Activated naive CD4-positive, alpha-beta T cell treated with anti-CD3 and anti-CD28 coated beads for 36 hours (primary cell): ENCODE results near the gene FCRL6. TPM values are rescaled to one million over a fixed set of nuclear protein-coding genes. Genes with fewer than 3 reads are reported as not detected.

Experiments
- CTCF ChIA-PET: fragments of 350-600 bp; sonication (Branson Sonifier 250); formaldehyde crosslinking; loops from one replicate; lab custom pipeline; 2021; ENCODE audit warnings: antibody characterized with exemption; lab: Charles Lee
- DNase-seq: peaks from one replicate; pipeline ENCODE4 v3.0.0-alpha.2; 2020
- H3K27ac Mint-ChIP-seq: one replicate; pipeline ENCODE4 v1.8.0; 2021; ENCODE audit warnings: mild to moderate bottlenecking, mixed read lengths
- H3K27me3 Mint-ChIP-seq: one replicate; pipeline ENCODE4 v1.8.0; 2021; ENCODE audit warnings: low read depth, mixed read lengths
- H3K36me3 Mint-ChIP-seq: one replicate; pipeline ENCODE4 v1.8.0; 2021; ENCODE audit warnings: low read depth, mixed read lengths
- H3K4me1 Mint-ChIP-seq: one replicate; pipeline ENCODE4 v1.8.0; 2021; ENCODE audit warnings: low read depth, mixed read lengths
- H3K4me3 Mint-ChIP-seq: one replicate; pipeline ENCODE4 v1.8.0; 2021; ENCODE audit warnings: mild to moderate bottlenecking, moderate library complexity, mixed read lengths
- H3K9me3 Mint-ChIP-seq: one replicate; pipeline ENCODE4 v1.8.0; 2021; ENCODE audit warnings: mixed read lengths
- intact Hi-C: fragments of 100-400 bp; cut with micrococcal nuclease; formaldehyde crosslinking; loops from one replicate; pipeline ENCODE4 v1.15.1; 2023
- total RNA-seq, 2 experiments: library from RNA; stranded (reverse); gene quantifications; one replicate each; pipeline ENCODE4 v1.2.3, GENCODE V29; 2021

The FCRL6 gene, protein sequence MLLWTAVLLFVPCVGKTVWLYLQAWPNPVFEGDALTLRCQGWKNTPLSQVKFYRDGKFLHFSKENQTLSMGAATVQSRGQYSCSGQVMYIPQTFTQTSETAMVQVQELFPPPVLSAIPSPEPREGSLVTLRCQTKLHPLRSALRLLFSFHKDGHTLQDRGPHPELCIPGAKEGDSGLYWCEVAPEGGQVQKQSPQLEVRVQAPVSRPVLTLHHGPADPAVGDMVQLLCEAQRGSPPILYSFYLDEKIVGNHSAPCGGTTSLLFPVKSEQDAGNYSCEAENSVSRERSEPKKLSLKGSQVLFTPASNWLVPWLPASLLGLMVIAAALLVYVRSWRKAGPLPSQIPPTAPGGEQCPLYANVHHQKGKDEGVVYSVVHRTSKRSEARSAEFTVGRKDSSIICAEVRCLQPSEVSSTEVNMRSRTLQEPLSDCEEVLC
- total RNA-seq = not detected

DNA sequence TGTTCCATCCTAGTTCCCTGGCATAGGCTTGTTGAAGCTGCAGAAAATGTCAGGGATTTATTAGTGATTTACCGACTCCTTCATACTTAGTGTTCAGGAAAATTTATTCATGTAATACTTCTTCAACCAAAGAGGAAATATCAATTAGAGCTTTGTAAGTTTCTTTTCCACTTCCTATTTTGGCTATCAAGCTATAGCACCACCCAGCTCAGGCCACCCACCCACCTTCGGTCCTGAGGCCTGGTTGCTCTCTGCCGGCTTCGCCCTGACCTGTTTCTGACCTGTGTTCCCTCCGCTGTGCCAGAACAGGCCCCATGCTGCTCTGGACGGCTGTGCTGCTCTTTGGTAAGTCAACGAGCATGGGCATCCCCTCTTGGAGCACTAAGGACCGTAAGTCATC, at the start of gene FCRL6:
TSS of gene FCRL6 (plus strand) at position 250 of the 400 bp plus-strand sequence. CDS start at position 315, 65 bp downstream.
- Mint-ChIP-seq H3K9me3 (no peaks in the 10 kb centered on the region), H3K4me1 (peaks cover 13% of the 10 kb centered on the region), H3K4me3 (no peak within 1 kb of the TSS), H3K36me3 (no peaks in the 10 kb centered on the region), H3K27ac (no peak within 1 kb of the TSS), H3K27me3 (no peaks in the 10 kb centered on the region)
- no peak for DNase-seq
- CTCF ChIA-PET = interaction anchor here (1.3 to 11.6 kb wide), 3 partner anchors 12 to 206 kb away, joined by 4 to 303 read pairs (median 19); no protein-coding TSS in a partner anchor
- intact Hi-C loops = no loop called here

GRCh38 chr1:159753386-159753785, 48.8 kb upstream of the FCRL6 start:
- Mint-ChIP-seq H3K9me3 (no peaks in the 10 kb centered on the region), H3K4me1 (no peaks in the 10 kb centered on the region), H3K27me3 (no peaks in the 10 kb centered on the region), H3K36me3 (no peaks in the 10 kb centered on the region), H3K27ac (no peak overlapping the region), H3K4me3 (no peak overlapping the region)
- DNase-seq = no peak
- CTCF ChIA-PET = no interaction called here
- intact Hi-C loops = no loop called here

- Mint-ChIP-seq H3K36me3 (no peaks in the 10 kb centered on the region), H3K4me3 (no peak overlapping the region), H3K4me1 (no peaks in the 10 kb centered on the region), H3K9me3 (no peaks in the 10 kb centered on the region), H3K27ac (no peak overlapping the region), H3K27me3 (no peaks in the 10 kb centered on the region)
- intact Hi-C loops = no loop called here
- CTCF ChIA-PET = no interaction called here
- DNase-seq = no peak
Measured at GRCh38 chr1:159755451-159756007, 46.6 kb upstream of the FCRL6 start.

DNA sequence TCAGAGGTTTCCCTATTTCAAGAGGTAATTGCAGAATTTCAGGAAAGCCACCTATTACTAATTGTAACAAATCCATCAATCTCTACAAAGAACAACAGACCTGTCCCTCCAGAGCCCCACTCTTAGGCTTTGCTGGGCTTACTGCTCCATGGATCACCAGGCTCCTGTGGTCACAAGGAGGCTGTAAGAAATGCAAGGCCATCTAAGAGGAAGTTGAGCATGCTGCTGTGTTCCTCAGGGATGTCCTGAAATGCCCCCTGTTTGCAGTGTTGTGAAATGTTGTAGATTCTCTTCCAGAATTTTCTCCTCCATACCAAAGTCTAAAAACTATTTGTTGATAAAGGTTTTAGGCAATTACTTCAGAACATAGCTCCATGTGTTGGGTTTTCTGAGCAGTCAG, 45.8 kb upstream of the FCRL6 start:
- Mint-ChIP-seq H3K4me3 (no peak overlapping the region), H3K27me3 (no peaks in the 10 kb centered on the region), H3K27ac (no peak overlapping the region), H3K9me3 (no peaks in the 10 kb centered on the region), H3K36me3 (no peaks in the 10 kb centered on the region), H3K4me1 (no peaks in the 10 kb centered on the region)
- no peak for DNase-seq
- CTCF ChIA-PET = interaction anchor here (0.7 kb wide), 1 partner anchor 89 kb away, joined by 3 read pairs; no protein-coding TSS in a partner anchor
- intact Hi-C loops = no loop called here

DNA sequence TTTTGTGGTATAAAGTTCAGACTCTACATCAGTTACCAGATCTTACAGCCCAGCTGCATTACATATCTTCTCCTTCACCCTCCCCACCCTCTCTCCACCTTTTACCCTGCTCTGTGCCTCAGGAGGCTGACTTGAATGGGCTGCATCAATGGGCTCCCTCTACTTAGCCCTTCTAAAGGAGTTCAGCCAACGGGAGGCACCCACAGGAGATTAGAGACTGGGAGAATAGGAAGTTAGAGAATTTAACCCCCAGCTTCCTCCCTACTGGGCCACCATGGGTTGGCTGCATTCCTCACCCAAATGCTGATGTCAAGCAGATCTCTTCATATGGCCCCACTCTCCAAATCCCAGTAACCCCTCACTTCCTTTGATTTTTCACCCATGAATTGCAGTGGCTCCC, 38.5 kb upstream of the FCRL6 start:
- no peak overlapping the region for H3K27ac Mint-ChIP-seq
- intact Hi-C loops = no loop called here
- H3K9me3 Mint-ChIP-seq = no peaks in the 10 kb centered on the region
- H3K27me3 Mint-ChIP-seq = no peaks in the 10 kb centered on the region
- H3K4me1 Mint-ChIP-seq = no peaks in the 10 kb centered on the region
- CTCF ChIA-PET = interaction anchor here (0.7 kb wide), 1 partner anchor 54 kb away, joined by 3 read pairs; no protein-coding TSS in a partner anchor
- no peaks in the 10 kb centered on the region for H3K36me3 Mint-ChIP-seq
- H3K4me3 Mint-ChIP-seq = no peak overlapping the region
- DNase-seq = no peak

DNA sequence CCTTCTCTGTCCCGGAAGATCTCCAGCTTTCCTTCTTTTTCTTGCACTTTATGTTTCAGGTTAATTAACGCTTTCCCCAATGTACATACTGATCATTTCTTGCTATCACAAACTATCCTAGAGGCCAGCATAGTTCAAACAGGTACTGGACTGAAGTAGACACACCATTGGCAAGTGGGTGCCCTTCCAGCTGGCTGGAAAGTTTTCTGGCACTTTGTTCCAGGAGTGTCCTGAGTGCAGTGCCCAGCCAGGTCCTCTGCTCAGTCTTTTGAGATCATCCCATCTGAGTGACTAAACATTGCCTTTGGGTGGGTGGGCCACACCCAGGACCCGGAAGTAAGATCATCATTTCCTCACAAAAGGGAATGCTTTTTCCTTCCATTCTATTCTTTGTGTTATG, 36.4 kb upstream of the FCRL6 start:
- CTCF ChIA-PET = no interaction called here
- H3K27me3 Mint-ChIP-seq = no peaks in the 10 kb centered on the region
- no peaks in the 10 kb centered on the region for H3K4me1 Mint-ChIP-seq
- H3K36me3 Mint-ChIP-seq = no peaks in the 10 kb centered on the region
- intact Hi-C loops = no loop called here
- no peak for DNase-seq
- no peak overlapping the region for H3K27ac Mint-ChIP-seq
- H3K9me3 Mint-ChIP-seq = no peaks in the 10 kb centered on the region
- no peak overlapping the region for H3K4me3 Mint-ChIP-seq

- Mint-ChIP-seq H3K27me3 (no peaks in the 10 kb centered on the region), H3K36me3 (no peaks in the 10 kb centered on the region), H3K27ac (no peak overlapping the region), H3K4me1 (no peaks in the 10 kb centered on the region), H3K4me3 (no peak overlapping the region), H3K9me3 (no peaks in the 10 kb centered on the region)
- DNase-seq = no peak
- intact Hi-C loops = no loop called here
- CTCF ChIA-PET = no interaction called here
Measured at GRCh38 chr1:159771127-159771895, 30.8 kb upstream of the FCRL6 start.

DNA sequence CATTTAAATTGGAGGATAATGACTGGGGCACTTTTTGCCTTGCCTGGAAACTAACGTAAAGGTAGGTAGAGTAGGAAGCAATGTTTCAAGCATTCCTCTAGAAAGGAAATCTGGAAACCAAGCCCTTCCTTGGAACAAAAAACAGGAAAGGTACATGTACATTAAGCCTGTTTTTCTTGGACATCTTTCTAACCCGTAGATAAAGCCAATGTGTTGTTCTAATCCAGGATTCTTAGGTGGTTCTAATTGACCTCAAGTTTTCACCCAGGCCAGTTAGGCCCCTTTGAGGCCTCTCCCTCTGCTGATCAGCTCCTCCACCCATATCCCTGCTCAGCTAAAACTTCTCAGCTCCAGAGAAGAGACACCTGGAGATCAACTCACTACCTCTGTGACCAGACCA, 27.7 kb upstream of the FCRL6 start:
- no peaks in the 10 kb centered on the region for H3K4me1 Mint-ChIP-seq
- no peaks in the 10 kb centered on the region for H3K27me3 Mint-ChIP-seq
- no peak for DNase-seq
- intact Hi-C loops = no loop called here
- CTCF ChIA-PET = no interaction called here
- H3K9me3 Mint-ChIP-seq = no peaks in the 10 kb centered on the region
- H3K4me3 Mint-ChIP-seq = no peak overlapping the region
- no peaks in the 10 kb centered on the region for H3K36me3 Mint-ChIP-seq
- no peak overlapping the region for H3K27ac Mint-ChIP-seq

DNA sequence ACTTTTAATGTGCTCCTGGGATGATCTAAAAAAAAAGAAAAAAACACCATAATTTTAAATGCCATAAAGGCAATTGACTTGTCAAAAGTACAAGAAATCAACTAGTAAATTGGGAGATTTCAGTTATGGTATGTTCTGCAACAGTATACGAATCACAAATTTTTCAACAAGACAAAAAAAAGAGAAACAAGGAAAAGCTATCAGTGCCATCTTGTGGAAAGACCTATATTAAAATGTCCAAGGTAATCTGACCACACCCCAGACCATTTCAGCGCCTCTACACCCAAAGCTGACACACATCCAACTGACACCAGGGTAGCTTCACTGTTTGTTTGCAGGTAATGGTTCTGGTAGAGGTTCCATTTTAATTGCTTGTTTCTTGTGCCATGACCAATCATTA, 26.4 kb upstream of the FCRL6 start:
- no peak for DNase-seq
- no peak overlapping the region for H3K4me3 Mint-ChIP-seq
- H3K36me3 Mint-ChIP-seq = no peaks in the 10 kb centered on the region
- intact Hi-C loops = no loop called here
- CTCF ChIA-PET = interaction anchor here (1.5 to 4.8 kb wide), 2 partner anchors 24 to 117 kb away, joined by 3 to 16 read pairs; no protein-coding TSS in a partner anchor
- no peaks in the 10 kb centered on the region for H3K27me3 Mint-ChIP-seq
- H3K27ac Mint-ChIP-seq = no peak overlapping the region
- peaks cover 4% of the 10 kb centered on the region for H3K4me1 Mint-ChIP-seq
- H3K9me3 Mint-ChIP-seq = no peaks in the 10 kb centered on the region

DNA sequence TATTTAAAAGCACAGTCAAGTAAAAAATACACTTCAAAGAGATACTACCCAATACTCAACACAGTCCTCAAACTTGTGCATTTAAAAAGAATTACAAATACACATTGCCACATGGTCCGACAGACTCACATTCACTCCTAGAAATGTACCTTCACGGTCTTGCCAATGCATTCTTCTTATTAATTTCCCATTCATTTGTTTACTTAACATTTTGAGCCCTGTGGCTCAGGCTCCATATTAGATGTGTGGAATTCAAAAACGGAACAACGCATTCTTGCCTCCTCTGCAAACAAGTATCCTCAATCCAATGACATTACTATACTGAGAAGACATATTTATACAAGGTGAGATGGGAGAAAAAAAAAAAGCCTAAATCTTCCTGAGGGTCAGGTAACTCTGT, 23.9 kb upstream of the FCRL6 start:
- Mint-ChIP-seq H3K9me3 (no peaks in the 10 kb centered on the region), H3K27ac (no peak overlapping the region), H3K4me1 (peaks cover 7% of the 10 kb centered on the region), H3K27me3 (no peaks in the 10 kb centered on the region), H3K36me3 (no peaks in the 10 kb centered on the region), H3K4me3 (no peak overlapping the region)
- CTCF ChIA-PET = interaction anchor here (1.3 to 4.8 kb wide), 3 partner anchors 12 to 114 kb away, joined by 4 to 16 read pairs (median 4); no protein-coding TSS in a partner anchor
- no peak for DNase-seq
- intact Hi-C loops = no loop called here

DNA sequence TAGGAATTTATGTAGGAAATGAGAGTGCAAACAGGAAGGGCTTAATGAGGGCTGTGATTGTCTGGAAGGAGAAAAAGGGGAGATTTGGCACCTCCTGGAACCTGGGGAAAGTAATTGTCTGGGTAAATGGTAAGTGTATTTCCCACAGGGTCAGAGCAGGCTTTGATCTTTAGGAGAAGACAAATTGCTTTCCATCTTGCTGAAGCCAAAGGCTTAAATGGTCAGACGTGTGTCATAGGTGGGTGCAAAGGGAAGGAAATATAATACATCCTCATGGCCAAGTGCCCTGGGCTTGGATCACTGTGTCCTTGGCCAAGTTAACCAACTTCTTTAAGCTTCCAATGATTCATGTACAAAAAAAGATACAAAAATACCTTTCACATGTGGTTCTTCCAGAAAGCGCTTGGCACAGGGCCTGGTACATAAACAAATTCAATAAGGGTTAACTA, 22.7 kb upstream of the FCRL6 start:
- Mint-ChIP-seq H3K4me3 (no peak overlapping the region), H3K36me3 (no peaks in the 10 kb centered on the region), H3K9me3 (no peaks in the 10 kb centered on the region), H3K4me1 (peaks cover 7% of the 10 kb centered on the region), H3K27ac (no peak overlapping the region), H3K27me3 (no peaks in the 10 kb centered on the region)
- intact Hi-C loops = no loop called here
- DNase-seq = no peak
- CTCF ChIA-PET = interaction anchor here (4.8 kb wide), 1 partner anchor 113 kb away, joined by 16 read pairs; no protein-coding TSS in a partner anchor
